Stimulated activated CD8-positive, alpha-beta memory T cell treated with anti-CD3 and anti-CD28 coated beads, Interleukin-4, amount 100 ng/mL, for 48 hours (primary cell): ENCODE data around the gene KCTD6.
A peak's percentile ranks its signal among the peaks of the same experiment; 100 is the strongest.
"Not testable (repeated sequence)": the region's sequence is repeated elsewhere in the genome, so short reads cannot be mapped to it uniquely, and the experiment has no call there.

ENCODE experiments used
- DNase-seq: peaks from one replicate; pipeline ENCODE4 v3.0.0-alpha.2; 2020

The KCTD6 gene

GRCh38 chr3:58527440-58527839 lies 35.5 kb downstream of the KCTD6 start:
- not testable (repeated sequence) for DNase-seq

DNA sequence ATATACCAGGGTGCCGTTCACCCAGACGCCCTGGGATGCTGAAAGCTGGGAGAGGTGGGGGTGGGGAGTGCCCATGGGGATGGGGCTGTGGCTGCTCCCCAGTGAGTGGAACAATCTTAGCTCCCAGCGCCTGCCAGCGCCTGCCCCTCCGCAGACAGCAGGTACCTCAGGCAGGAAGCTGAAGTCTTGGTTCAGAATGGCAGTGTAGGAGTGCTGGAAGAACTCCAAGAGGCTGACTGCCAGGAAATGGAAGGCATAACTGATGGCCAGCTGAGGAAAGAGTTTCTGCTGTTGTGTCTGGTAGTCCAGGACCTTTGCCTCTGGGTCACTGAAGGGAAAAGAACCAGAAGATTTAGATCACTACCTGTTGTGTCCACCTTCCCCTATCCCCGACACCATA lies 36.7 kb downstream of the KCTD6 start:
- DNase-seq: no peak

DNA sequence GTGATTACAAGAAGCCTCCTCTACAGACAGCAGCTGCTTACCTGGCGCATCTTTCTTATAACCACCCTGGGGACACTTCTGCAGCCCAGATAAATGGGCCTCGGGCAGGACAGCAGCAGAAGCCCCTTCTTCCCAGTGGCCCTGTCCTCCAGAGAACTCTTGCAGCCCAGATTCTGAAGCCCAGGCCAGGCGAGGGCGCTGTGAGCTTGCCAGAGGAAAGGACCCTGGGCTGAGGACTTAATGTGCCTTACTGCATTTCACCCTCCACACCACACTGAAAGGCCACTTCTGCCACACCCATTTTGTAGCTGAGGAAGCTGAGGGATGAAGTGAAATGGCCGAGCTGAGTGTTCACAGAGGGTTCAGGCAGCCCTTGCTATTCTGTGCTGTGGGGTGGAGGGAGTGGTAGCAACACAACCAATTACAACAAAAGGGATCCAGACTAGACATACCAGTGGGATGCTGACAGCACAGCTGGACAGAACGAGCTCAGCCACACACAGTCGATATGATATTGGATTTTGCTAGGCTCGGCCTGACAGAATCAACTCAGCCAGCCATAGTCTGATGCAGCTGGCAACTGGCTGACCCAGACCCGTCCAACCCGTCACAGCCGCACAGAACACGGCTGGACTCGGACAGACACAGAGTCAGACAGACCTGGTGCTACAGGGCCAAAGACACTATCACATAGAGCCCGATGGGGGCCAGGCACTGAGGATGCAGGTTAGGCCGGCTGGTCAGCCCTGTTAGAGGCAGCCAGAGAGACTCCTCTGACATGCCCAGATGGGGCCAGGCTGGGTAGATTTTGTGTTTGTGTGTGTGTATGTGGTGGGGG lies 37.8 kb downstream of the KCTD6 start:
- DNase-seq: peak; percentile 35

GRCh38 chr3:58530354-58530865 lies 38.5 kb downstream of the KCTD6 start:
- DNase-seq: no peak

GRCh38 chr3:58531555-58531954 lies 39.7 kb downstream of the KCTD6 start:
- DNase-seq: no peak

DNA sequence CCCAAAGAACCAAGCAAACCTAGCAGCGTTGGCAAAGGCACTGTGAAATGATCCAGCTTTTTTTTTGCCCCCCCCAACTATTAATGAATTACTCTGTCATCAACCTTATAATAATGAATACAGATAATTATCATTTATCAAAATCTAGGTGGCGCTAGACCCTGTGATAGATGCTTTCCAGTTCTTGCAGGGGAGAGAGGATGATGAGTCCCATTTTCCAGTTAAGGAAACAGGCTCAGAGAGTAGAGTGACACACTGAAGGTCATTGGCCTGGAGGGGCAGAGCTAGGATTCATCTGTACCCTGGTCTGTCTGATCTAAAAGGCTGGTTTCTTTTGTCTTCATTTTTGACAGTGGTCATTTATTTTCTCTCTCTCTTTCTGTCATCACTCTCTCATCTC lies 40.1 kb downstream of the KCTD6 start:
- DNase-seq: no peak

- DNase-seq: peak; percentile 87
These were observed 40.9 kb downstream of the KCTD6 start for GRCh38 chr3:58532794-58533220.

DNA sequence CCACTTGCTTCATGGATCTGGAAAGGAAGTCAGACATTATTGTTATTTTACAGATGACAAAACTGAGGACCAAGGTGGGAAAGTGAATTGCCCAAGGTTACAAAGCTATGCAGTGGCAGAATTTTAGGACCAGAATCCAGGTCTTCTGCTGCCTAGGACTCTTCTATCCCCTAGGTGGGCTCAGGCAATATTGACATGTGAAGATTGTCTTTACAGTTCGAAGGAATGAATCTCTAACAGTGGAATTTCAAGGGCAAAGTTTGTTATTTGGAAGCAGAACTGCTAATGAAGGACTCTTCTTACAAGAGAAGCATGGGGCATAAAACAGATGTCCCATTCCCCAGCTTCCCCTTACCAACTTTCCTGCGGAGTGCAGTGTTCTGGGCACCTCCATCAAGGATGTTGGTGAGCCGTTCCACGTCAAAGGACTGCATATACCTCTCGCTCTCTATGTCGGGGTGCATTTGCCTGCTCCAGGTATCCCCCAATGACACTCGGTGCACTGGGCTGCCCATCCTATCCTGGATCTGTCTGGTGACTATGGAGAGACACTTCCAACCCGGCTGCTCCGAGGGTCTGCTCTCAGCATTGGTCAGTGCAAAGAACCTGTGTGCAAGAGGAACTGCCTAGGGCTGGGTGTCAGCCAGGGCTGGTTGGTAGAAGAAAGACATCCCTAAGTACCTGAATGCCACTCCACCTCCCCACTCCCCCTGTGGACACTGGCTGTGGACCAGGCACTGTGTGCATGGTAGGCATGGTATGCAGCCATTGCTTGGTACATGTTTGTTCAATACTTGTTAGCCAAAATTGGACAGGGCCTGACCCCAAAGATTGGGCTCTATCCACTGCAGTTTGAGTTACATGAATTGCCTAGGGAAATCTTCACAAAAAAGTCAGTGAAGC lies 42.9 kb downstream of the KCTD6 start:
- no peak for DNase-seq

DNA sequence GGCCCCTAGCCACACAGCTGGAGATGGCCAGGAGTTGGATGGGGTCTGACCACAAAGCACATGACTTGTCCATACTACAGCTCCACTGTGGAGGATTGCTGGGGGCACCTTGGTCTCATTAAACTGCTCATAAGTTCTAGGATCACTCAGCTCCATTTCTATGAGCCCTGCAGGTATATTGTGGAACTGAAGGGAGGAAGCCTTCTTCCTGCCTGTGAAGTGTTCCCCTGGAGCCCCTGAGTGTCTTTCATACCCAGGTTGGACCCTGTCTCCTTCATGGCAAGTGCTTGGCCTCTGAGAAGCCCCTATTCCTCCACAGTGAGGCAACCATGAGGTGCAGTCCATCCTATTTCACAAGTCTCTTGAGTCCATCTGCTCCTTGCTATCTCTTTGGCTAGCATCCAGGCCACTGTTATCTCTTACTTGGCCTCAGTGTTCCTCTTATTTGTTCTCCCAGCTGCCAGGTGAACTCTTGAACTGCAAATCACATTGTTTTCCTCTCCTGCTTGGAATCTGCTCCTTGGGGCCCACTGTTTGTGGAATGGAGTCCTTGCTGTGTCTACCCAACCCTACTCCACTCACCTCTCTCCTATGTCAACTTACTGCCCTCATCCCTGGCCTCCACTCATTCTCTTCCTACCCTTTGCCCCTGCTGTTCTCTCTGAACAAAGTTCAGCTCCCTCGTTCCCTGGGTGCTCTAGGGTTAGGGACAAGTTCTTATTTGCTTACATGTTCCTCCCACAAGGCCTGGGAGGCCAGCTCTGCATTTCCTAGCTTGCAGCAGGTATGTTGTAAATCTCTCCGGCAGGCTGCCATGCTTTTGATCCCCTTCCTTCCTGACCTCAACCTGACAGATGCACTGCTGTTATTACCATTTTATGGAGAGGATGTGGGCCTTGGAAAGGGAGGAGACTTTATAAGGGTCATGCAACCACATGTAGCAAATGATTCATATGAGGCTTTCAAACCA lies 43.9 kb downstream of the KCTD6 start:
- no peak for DNase-seq

- DNase-seq: no peak
These were observed 44.9 kb downstream of the KCTD6 start, which contains the start of gene ACOX2 for GRCh38 chr3:58536501-58537411. Gene ACOX2, minus strand, starts transcription at chr3:58537190. Its CDS starts 2,084 bp downstream, at chr3:58535106.

GRCh38 chr3:58537412-58538301 lies 45.8 kb downstream of the KCTD6 start:
- no peak for DNase-seq

- no peak for DNase-seq
These were observed 47.7 kb downstream of the KCTD6 start for GRCh38 chr3:58539626-58540025.

GRCh38 chr3:58540176-58540858 lies 48.4 kb downstream of the KCTD6 start:
- no peak for DNase-seq

DNA sequence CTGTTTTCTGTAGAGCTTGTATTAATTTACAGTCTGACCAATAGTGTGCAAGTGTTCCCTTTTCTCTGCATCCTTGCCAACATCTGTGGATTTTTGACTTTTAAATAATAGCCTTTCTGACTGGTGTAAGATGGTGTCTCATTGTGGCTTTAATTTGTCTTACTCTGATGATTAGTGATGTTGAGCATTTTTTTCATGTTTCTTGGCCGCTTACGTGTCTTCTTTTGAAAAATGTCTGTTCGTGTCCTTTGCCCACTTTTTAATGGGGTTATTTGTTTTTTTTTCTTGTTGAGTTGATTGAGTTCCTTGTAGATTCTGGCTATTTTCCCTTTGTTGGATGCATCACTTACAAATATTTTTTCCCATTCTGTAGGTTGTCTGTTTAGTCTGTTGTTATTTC lies 52.6 kb downstream of the KCTD6 start:
- DNase-seq: no peak

- DNase-seq: no peak
These were observed 59.8 kb downstream of the KCTD6 start for GRCh38 chr3:58551636-58552180.
